GM18507 (cell line): Measurements from ENCODE around the gene PITPNB.

Source experiments
- DNase-seq: peaks from one replicate; pipeline ENCODE4 v3.0.0; 2011; ENCODE audit warnings: low read depth; ENCODE audit not compliant: insufficient read length; ENCODE audit errors: extremely low spot score
- FAIRE-seq: peaks from 2 replicates; lab custom pipeline; 2011; peaks lifted over from hg19 to GRCh38; lab: Jason Lieb, UNC

PITPNB gene

GRCh38 chr22:27866135-27867084 lies 52.6 kb downstream of the PITPNB start:
- no peak for DNase-seq
- FAIRE-seq, result no peak

GRCh38 chr22:27865496-27865895 lies 53.6 kb downstream of the PITPNB start:
- DNase-seq, result no peak

GRCh38 chr22:27863556-27863955 lies 55.5 kb downstream of the PITPNB start:
- FAIRE-seq (no peak), DNase-seq (no peak)

More at GRCh38 chr22:27865496-27865895, 53.6 kb downstream of the PITPNB start:
- FAIRE-seq, result no peak

GRCh38 chr22:27863001-27863400 lies 56.1 kb downstream of the PITPNB start:
- FAIRE-seq, result no peak
- DNase-seq, result no peak

GRCh38 chr22:27859336-27859735 lies 59.7 kb downstream of the PITPNB start:
- FAIRE-seq, result no peak

GRCh38 chr22:27858626-27859025 lies 60.4 kb downstream of the PITPNB start:
- FAIRE-seq (no peak), DNase-seq (no peak)

More at GRCh38 chr22:27859336-27859735, 59.7 kb downstream of the PITPNB start:
- DNase-seq, result no peak

- DNase-seq, result no peak
- FAIRE-seq, result no peak
Measured at GRCh38 chr22:27857443-27857842, 61.6 kb downstream of the PITPNB start.

- DNase-seq, result no peak
- no peak for FAIRE-seq
Measured at GRCh38 chr22:27856386-27856785, 62.7 kb downstream of the PITPNB start.

GRCh38 chr22:27853424-27853823 lies 65.6 kb downstream of the PITPNB start:
- no peak for FAIRE-seq
- no peak for DNase-seq

- FAIRE-seq (no peak), DNase-seq (no peak)
Measured at GRCh38 chr22:27851974-27852746, 66.9 kb downstream of the PITPNB start.

GRCh38 chr22:27850000-27850521 lies 69.0 kb downstream of the PITPNB start:
- no peak for DNase-seq
- FAIRE-seq, result no peak

GRCh38 chr22:27848005-27848404 lies 71.1 kb downstream of the PITPNB start:
- DNase-seq (no peak), FAIRE-seq (no peak)

GRCh38 chr22:27846910-27847309 lies 72.1 kb downstream of the PITPNB start:
- no peak for DNase-seq
- FAIRE-seq, result no peak

- no peak for DNase-seq
- no peak for FAIRE-seq
Measured at GRCh38 chr22:27846248-27846757, 72.8 kb downstream of the PITPNB start.

GRCh38 chr22:27845644-27846043 lies 73.4 kb downstream of the PITPNB start:
- FAIRE-seq (no peak), DNase-seq (no peak)

- DNase-seq, result no peak
- no peak for FAIRE-seq
Measured at GRCh38 chr22:27844656-27845591, 74.1 kb downstream of the PITPNB start.

GRCh38 chr22:27844256-27844655 lies 74.8 kb downstream of the PITPNB start:
- FAIRE-seq, result no peak
- DNase-seq, result no peak

GRCh38 chr22:27843441-27843840 lies 75.6 kb downstream of the PITPNB start:
- FAIRE-seq, result no peak
- DNase-seq, result no peak
